ENCODE results near the gene CDC42EP4. TPM values are rescaled to one million over a fixed set of nuclear protein-coding genes. Genes with fewer than 3 reads are reported as not detected.

Gene CDC42EP4
- total and polyA plus RNA-seq, 2 experiments from 2014 or later, result 4.4 to 19.9 TPM

DNA sequence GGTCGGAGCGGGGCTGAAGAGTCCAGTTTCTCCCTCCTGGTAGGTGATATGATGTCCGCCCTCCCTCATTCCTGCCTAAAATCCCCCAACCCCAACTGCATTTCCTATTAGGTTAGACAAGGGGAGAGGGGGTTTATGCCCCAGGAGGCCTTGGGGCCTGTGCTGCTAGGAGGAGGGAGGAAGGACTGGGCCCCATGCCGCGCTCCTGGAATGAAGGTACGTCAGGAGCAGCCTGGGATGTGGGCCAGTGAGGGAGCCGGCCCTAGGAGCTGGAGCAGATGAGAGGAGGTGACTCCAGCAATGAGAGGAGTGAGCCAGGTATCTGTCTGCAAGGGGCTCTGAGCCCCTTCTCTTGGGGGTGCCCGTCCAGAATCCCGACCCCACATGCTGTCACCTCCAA is 46.9 kb upstream of the CDC42EP4 start (continued):
- TF ChIP-seq, protein P1, sequence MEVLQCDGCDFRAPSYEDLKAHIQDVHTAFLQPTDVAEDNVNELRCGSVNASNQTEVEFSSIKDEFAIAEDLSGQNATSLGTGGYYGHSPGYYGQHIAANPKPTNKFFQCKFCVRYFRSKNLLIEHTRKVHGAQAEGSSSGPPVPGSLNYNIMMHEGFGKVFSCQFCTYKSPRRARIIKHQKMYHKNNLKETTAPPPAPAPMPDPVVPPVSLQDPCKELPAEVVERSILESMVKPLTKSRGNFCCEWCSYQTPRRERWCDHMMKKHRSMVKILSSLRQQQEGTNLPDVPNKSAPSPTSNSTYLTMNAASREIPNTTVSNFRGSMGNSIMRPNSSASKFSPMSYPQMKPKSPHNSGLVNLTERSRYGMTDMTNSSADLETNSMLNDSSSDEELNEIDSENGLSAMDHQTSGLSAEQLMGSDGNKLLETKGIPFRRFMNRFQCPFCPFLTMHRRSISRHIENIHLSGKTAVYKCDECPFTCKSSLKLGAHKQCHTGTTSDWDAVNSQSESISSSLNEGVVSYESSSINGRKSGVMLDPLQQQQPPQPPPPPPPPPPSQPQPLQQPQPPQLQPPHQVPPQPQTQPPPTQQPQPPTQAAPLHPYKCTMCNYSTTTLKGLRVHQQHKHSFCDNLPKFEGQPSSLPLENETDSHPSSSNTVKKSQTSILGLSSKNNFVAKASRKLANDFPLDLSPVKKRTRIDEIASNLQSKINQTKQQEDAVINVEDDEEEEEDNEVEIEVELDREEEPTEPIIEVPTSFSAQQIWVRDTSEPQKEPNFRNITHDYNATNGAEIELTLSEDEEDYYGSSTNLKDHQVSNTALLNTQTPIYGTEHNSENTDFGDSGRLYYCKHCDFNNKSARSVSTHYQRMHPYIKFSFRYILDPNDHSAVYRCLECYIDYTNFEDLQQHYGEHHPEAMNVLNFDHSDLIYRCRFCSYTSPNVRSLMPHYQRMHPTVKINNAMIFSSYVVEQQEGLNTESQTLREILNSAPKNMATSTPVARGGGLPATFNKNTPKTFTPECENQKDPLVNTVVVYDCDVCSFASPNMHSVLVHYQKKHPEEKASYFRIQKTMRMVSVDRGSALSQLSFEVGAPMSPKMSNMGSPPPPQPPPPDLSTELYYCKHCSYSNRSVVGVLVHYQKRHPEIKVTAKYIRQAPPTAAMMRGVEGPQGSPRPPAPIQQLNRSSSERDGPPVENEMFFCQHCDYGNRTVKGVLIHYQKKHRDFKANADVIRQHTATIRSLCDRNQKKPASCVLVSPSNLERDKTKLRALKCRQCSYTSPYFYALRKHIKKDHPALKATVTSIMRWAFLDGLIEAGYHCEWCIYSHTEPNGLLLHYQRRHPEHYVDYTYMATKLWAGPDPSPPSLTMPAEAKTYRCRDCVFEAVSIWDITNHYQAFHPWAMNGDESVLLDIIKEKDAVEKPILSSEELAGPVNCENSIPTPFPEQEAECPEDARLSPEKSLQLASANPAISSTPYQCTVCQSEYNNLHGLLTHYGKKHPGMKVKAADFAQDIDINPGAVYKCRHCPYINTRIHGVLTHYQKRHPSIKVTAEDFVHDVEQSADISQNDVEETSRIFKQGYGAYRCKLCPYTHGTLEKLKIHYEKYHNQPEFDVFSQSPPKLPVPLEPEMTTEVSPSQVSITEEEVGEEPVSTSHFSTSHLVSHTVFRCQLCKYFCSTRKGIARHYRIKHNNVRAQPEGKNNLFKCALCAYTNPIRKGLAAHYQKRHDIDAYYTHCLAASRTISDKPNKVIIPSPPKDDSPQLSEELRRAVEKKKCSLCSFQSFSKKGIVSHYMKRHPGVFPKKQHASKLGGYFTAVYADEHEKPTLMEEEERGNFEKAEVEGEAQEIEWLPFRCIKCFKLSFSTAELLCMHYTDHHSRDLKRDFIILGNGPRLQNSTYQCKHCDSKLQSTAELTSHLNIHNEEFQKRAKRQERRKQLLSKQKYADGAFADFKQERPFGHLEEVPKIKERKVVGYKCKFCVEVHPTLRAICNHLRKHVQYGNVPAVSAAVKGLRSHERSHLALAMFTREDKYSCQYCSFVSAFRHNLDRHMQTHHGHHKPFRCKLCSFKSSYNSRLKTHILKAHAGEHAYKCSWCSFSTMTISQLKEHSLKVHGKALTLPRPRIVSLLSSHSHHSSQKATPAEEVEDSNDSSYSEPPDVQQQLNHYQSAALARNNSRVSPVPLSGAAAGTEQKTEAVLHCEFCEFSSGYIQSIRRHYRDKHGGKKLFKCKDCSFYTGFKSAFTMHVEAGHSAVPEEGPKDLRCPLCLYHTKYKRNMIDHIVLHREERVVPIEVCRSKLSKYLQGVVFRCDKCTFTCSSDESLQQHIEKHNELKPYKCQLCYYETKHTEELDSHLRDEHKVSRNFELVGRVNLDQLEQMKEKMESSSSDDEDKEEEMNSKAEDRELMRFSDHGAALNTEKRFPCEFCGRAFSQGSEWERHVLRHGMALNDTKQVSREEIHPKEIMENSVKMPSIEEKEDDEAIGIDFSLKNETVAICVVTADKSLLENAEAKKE (CRISPR knock-in tag; IDR thresholded peaks at IDR 0.05), result no peak
- TF ChIP-seq POLR2AphosphoS5 (IDR thresholded peaks at IDR 0.05; ENCODE audit: low read depth) (no peak), EZH2phosphoT487 (IDR thresholded peaks at IDR 0.05; ENCODE audit: unreplicated experiment) (no peak), ZNF331 (CRISPR knock-in tag; IDR thresholded peaks at IDR 0.05; ENCODE audit: low read depth) (no peak), CREB1 (CRISPR knock-in tag; IDR thresholded peaks at IDR 0.05; ENCODE audit: low read depth) (no peak)

DNA sequence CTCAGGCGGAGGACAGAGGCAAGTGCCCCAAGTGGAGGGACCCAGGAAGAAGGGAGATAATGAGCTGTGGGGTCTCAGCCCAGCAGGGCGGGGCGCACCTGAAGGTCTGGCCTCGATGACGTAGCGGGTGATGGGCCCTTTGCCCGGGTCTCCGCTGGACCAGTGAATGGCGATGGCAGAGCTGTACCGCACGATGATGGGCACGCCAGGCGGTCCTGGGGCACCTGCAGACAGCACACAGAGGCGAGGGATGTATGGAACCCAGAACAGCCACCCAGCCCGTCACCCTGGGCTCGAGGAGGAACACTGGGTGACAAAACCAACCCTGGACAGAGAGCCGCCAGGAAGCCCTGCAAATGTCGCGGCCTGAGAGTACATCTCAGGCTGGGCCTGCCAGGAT is 46.2 kb upstream of the CDC42EP4 start:
- Histone ChIP-seq H3K27ac (ENCODE audit: low read depth) (no peak overlapping the region), H3F3A (replicated peaks; ENCODE audit: low read depth) (0 out of 2 replicates have a peak, but pooled peaks cover 2% of the 10 kb centered on the region), H2AFZ (no peak overlapping the region), H3K36me3 (ENCODE audit: insufficient read depth) (no peaks in the 10 kb centered on the region), H3K4me3 (no peak overlapping the region), H3K27me3 (ENCODE audit: insufficient read depth) (no peaks in the 10 kb centered on the region), H3K4me1 (ENCODE audit: insufficient read depth) (peaks cover 25% of the 10 kb centered on the region), H3K9me2 (ENCODE audit: insufficient read depth) (no peaks in the 10 kb centered on the region), H3K79me2 (replicated peaks; ENCODE audit: insufficient read depth) (no peaks in the 10 kb centered on the region), H4K20me1 (replicated peaks; ENCODE audit: insufficient read depth) (no peaks in the 10 kb centered on the region), H3K4me2 (no peak overlapping the region)
- Mint-ChIP-seq H3K4me3 (no peak overlapping the region), H3K4me1 (peaks cover 33% of the 10 kb centered on the region), H3K9me3 (no peaks in the 10 kb centered on the region), H3K36me3 (ENCODE audit: low read depth) (no peaks in the 10 kb centered on the region), H3K27ac (no peak overlapping the region), H3K27me3 (ENCODE audit: insufficient read depth, low read depth, poor library complexity) (peaks cover 17% of the 10 kb centered on the region)
- ATAC-seq, result no peak
- no peak for DNase-seq (ENCODE audit: low spot score)
- TF ChIP-seq, protein P2, sequence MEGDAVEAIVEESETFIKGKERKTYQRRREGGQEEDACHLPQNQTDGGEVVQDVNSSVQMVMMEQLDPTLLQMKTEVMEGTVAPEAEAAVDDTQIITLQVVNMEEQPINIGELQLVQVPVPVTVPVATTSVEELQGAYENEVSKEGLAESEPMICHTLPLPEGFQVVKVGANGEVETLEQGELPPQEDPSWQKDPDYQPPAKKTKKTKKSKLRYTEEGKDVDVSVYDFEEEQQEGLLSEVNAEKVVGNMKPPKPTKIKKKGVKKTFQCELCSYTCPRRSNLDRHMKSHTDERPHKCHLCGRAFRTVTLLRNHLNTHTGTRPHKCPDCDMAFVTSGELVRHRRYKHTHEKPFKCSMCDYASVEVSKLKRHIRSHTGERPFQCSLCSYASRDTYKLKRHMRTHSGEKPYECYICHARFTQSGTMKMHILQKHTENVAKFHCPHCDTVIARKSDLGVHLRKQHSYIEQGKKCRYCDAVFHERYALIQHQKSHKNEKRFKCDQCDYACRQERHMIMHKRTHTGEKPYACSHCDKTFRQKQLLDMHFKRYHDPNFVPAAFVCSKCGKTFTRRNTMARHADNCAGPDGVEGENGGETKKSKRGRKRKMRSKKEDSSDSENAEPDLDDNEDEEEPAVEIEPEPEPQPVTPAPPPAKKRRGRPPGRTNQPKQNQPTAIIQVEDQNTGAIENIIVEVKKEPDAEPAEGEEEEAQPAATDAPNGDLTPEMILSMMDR (conservative IDR thresholded peaks at IDR 0.05; ENCODE audit: low read depth in 2 of 2), result no peak
- TF ChIP-seq, protein P1 (CRISPR knock-in tag; IDR thresholded peaks at IDR 0.05), result no peak
- no peak for TF ChIP-seq POLR2AphosphoS5 (IDR thresholded peaks at IDR 0.05; ENCODE audit: low read depth)
- no peak for TF ChIP-seq CREB1 (CRISPR knock-in tag; IDR thresholded peaks at IDR 0.05; ENCODE audit: low read depth)
